ENCODE measurements around the gene STAG1.
"Not testable (repeated sequence)": the region's sequence is repeated elsewhere in the genome, so short reads cannot be mapped to it uniquely, and the experiment has no call there.

STAG1 gene

GRCh38 chr3:136516095-136516494 lies 236.1 kb downstream of the STAG1 start:
- no peak for TF ChIP-seq CTCF (IDR thresholded peaks at IDR 0.05; ENCODE audit: control insufficient read depth, extremely low read depth, insufficient read depth)
- DNase-seq (ENCODE audit: low read depth): no peak
- no peak overlapping the region for H3K4me3 ChIP-seq (ENCODE audit: low read depth, low read length)

GRCh38 chr3:136514533-136514932 lies 237.6 kb downstream of the STAG1 start:
- not testable (repeated sequence) for DNase-seq (ENCODE audit: low read depth); H3K4me3 ChIP-seq (ENCODE audit: low read depth, low read length)

GRCh38 chr3:136513367-136513766 lies 238.8 kb downstream of the STAG1 start:
- no peak for TF ChIP-seq CTCF (IDR thresholded peaks at IDR 0.05; ENCODE audit: control insufficient read depth, extremely low read depth, insufficient read depth)
- no peak overlapping the region for H3K4me3 ChIP-seq (ENCODE audit: low read depth, low read length)
- no peak for DNase-seq (ENCODE audit: low read depth)

GRCh38 chr3:136512381-136512780 lies 239.8 kb downstream of the STAG1 start:
- H3K4me3 ChIP-seq (ENCODE audit: low read depth, low read length): no peak overlapping the region
- no peak for DNase-seq (ENCODE audit: low read depth)
- no peak for TF ChIP-seq CTCF (IDR thresholded peaks at IDR 0.05; ENCODE audit: control insufficient read depth, extremely low read depth, insufficient read depth)

GRCh38 chr3:136505676-136506075 lies 246.5 kb downstream of the STAG1 start:
- TF ChIP-seq CTCF (IDR thresholded peaks at IDR 0.05; ENCODE audit: control insufficient read depth, extremely low read depth, insufficient read depth): no peak
- no peak for DNase-seq (ENCODE audit: low read depth)
- H3K4me3 ChIP-seq (ENCODE audit: low read depth, low read length): no peak overlapping the region

- no peak for DNase-seq (ENCODE audit: low read depth)
- no peak for TF ChIP-seq CTCF (IDR thresholded peaks at IDR 0.05; ENCODE audit: control insufficient read depth, extremely low read depth, insufficient read depth)
These were observed 249.1 kb downstream of the STAG1 start for GRCh38 chr3:136503056-136503455.

GRCh38 chr3:136498919-136499447 lies 253.2 kb downstream of the STAG1 start:
- DNase-seq (ENCODE audit: low read depth): no peak
- no peak for TF ChIP-seq CTCF (IDR thresholded peaks at IDR 0.05; ENCODE audit: control insufficient read depth, extremely low read depth, insufficient read depth)
- no peak overlapping the region for H3K4me3 ChIP-seq (ENCODE audit: low read depth, low read length)

More at GRCh38 chr3:136503056-136503455, 249.1 kb downstream of the STAG1 start:
- no peak overlapping the region for H3K4me3 ChIP-seq (ENCODE audit: low read depth, low read length)

All from LNCaP clone FGC (cell line).